NCI-H1105 treated with DMSO at 0.1 percent for 48 hours (cell line): ENCODE measurements around the gene CRACDL.

Source experiments
- DNase-seq: peaks from one replicate; lab custom pipeline; 2025; lab: John Stamatoyannopoulos, UW

Gene CRACDL

GRCh38 chr2:98750593-98751282 is 185.3 kb downstream of the CRACDL start:
- no peak for DNase-seq

- no peak for DNase-seq
Observed at GRCh38 chr2:98749066-98749450, 187.0 kb downstream of the CRACDL start.

GRCh38 chr2:98748292-98749065 is 187.5 kb downstream of the CRACDL start:
- no peak for DNase-seq

- DNase-seq: no peak
Observed at GRCh38 chr2:98747888-98748287, 188.1 kb downstream of the CRACDL start.

- no peak for DNase-seq
Observed at GRCh38 chr2:98746426-98746825, 189.6 kb downstream of the CRACDL start.

- DNase-seq: no peak
Observed at GRCh38 chr2:98744595-98744994, 191.4 kb downstream of the CRACDL start.
